ENCODE measurements around the gene PLEKHA5. TPM values are rescaled to one million over a fixed set of nuclear protein-coding genes. Genes with fewer than 3 reads are reported as not detected.
"Not testable (repeated sequence)": the region's sequence is repeated elsewhere in the genome, so short reads cannot be mapped to it uniquely, and the experiment has no call there.

The PLEKHA5 gene
- total RNA-seq, 1 donor from 2014 or later = 62.5 TPM

DNA sequence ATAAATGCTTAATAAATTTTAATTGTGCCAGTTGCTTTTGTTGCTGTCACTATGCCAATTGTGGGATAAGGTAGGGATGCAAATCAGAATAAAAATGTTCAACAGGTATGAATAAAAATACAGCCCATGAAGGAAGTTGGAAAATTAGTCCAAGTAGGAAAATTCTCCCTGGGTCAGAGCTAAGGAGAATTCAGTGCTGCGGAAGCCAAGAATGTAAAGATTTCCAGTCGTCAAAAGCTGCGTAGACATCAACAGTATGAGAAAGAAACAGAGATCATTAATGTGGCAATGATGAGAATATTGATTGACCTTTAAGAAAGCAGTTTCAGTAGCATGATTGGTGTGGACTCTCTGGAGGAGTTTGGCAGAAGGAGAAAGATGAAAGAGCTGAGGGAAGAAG is 87.9 kb downstream of the PLEKHA5 start:
- ATAC-seq (no peak), DNase-seq (no peak)
- intact Hi-C loops (cut with micrococcal nuclease) = no loop called here

DNA sequence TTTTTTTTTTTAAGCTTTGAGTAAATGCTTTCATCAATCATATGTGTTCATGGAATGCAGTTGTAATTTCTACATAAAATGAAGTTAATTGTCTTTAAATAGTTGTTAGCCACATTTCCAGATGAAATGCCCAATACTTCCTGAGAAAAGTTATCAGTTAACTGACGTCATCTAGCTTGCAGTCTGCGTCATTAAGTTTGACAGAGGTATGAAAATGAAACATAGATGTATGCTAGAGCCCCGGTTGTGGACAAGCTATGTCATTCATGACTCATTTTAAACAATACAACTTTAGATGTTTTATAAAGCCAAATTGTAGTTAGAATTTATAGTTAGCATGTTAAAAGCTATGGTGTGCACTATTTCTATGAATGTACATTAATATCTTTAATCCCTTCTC is 90.7 kb downstream of the PLEKHA5 start:
- intact Hi-C loops (cut with micrococcal nuclease) = loop anchor here (5.0 kb wide), 1 partner anchor 217 kb away; the partner anchor contains the start of gene AEBP2
- ATAC-seq (no peak), DNase-seq (no peak)

DNA sequence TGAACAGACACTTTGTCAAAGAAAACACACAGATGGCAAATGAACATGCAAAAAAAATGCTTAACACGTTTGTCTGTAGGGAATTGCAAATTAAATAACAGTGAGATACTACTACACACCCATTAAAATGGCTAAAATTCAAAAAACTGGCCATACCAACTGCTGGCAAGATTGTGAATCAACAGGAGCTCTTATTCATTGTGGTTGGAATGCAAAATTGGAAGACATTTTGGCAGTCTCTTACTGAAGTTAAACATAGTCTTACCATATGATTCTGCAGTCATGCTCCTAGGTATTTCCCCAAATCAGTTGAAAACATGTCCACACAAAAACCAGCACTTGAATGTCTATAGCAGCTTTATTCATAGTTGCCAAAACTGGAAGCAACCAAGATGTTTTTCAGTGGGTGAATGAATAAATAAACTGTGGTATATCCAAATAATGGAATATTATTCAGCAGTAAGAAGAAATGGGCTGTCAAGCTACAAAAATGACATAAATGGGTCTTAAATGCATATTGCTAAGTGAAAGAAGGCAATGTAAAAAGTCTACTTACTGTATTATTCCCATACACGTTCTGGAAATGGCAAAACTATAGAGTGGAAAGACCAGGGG is 91.4 kb downstream of the PLEKHA5 start:
- intact Hi-C loops (cut with micrococcal nuclease) = loop anchor here (5.0 kb wide), 1 partner anchor 216 kb away; the partner anchor contains the start of gene AEBP2
- DNase-seq (no peak), ATAC-seq (no peak)

DNA sequence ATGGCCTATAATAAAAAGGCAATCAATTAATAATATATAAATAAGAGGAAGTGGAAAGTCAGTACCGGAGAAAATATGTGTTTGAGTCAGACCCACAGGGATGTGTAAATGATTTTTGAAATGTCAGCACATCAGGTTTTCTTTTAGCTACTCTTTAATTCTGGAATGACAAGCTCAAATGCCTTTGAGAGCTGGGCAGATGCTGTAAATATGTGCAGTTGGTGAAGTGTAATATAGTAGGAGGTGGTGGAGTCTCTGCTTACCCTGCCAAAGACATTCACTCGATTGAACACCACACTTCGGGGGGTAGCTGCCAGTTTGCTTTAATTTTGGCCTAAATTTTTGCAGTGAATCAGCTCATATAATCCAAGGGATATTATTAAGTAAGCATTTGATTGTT is 93.0 kb downstream of the PLEKHA5 start:
- intact Hi-C loops (cut with micrococcal nuclease) = loop anchor here (5.0 kb wide), 1 partner anchor 215 kb away; the partner anchor contains the start of gene AEBP2
- ATAC-seq = peak; percentile 38
- DNase-seq = no peak

DNA sequence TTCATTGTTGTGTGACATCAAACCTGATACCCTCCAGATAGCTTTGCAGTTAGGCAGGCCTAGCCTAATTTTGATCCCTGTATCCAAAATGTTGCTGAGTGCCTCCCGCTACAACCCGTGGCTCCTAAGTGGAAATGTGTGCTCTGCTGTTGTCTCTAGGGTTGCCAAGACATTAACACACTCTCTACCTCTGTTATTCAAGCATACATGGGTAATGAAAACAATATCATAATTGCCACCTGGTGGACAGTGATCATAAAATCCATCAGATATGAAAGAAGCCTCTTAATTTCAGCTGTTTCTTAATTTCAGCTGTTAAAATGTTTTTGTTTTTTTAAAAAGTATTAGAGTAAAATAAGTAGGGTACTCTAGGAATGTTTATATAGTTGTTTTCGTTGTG is 93.5 kb downstream of the PLEKHA5 start:
- DNase-seq (no peak), ATAC-seq (peak; percentile 88)
- intact Hi-C loops (cut with micrococcal nuclease) = loop anchor here (5.0 kb wide), 1 partner anchor 214 kb away; the partner anchor contains the start of gene AEBP2

DNA sequence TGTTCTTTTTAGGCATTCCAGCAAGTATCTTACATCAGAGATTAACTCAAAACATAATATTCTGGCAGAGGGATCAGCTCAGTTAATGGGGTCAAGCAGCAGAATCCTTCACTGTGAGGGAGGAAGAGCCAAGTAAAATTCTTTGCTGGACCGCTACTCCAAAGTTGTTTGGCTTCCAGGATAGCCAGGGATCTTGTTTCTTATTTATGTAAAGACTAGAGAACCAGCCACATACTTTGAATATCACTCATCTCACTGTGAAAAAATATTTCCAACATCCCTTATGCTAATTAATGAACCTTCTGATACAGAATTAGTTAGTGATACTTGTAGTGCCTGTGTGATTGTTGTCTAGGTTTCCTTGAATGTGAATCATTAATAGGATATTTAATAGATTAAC is 94.2 kb downstream of the PLEKHA5 start:
- intact Hi-C loops (cut with micrococcal nuclease) = loop anchor here (5.0 kb wide), 1 partner anchor 214 kb away; the partner anchor contains the start of gene AEBP2
- ATAC-seq = peak; percentile 57
- no peak for DNase-seq

DNA sequence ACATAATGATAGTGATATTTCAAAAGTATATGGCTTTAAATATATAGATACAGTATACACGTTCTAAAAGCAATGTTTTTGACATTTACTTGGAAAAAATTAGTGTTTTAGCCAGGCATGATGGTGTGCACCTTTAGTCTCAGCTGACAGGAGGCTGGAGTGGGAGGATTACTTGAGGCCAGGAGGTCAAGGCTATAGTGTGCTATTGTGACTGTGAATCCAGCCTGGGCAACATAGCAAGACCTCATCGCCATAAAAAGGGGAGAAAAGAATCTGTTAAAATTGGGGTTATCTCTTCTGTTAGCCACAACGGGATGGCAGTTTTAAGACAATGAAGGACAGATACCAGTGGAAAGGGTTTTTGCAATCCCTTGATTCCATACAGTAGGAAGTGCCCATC is 95.2 kb downstream of the PLEKHA5 start:
- DNase-seq = no peak
- intact Hi-C loops (cut with micrococcal nuclease) = loop anchor here (5.0 kb wide), 1 partner anchor 213 kb away; the partner anchor contains the start of gene AEBP2

DNA sequence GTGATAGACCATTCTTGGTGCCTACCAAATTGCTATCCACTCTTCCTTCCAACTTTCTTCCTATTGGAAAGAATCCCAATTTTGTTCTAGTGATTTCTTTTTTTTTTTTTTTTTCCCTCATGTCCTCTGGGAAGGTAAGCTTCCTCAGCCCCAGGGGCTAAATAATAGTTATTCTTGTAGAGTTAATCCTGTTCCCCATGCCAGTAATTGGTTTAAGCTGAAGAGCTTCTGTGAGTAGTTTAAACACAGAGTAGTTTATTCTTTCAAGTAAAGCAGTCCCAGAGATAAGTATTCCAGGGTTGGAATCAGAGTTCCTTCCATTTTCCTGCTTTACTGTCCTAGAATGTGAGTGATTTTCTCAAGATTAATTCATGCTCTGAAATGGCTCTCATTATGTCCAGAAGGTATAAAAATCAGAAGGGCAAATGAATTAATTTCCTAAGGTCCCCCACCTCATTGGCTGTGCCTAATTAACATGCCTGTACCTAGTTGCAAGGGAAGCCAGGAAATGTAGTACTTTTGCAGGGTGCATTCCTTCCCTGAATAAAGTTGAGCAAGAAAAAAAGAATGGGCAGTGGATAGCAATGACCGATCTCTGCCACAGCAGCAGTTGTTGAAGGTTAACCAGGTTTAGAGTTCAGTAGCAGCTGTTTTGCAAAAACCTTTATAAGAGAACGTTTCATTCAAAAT is 97.8 kb downstream of the PLEKHA5 start:
- intact Hi-C loops (cut with micrococcal nuclease) = no loop called here
- DNase-seq (no peak), ATAC-seq (peak; percentile 40)

More for the DNA sequence above, 95.2 kb downstream of the PLEKHA5 start:
- no peak for ATAC-seq

DNA sequence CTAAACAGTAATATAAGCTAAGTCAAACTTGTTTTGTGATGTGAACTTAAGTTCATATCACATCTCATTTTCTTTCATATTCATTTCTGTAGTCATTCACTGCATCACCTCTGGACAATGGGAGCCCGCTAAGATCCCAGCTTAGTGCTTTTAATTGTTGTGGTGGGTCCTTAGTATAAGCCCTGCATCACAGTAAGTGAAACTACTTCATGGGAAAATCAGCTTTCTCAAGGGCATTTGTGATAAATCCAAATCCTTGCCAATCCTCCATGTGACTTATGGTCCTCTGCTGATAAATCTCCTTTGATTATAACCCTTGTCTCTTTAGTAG is 98.3 kb downstream of the PLEKHA5 start:
- intact Hi-C loops (cut with micrococcal nuclease) = no loop called here
- ATAC-seq = no peak

DNA sequence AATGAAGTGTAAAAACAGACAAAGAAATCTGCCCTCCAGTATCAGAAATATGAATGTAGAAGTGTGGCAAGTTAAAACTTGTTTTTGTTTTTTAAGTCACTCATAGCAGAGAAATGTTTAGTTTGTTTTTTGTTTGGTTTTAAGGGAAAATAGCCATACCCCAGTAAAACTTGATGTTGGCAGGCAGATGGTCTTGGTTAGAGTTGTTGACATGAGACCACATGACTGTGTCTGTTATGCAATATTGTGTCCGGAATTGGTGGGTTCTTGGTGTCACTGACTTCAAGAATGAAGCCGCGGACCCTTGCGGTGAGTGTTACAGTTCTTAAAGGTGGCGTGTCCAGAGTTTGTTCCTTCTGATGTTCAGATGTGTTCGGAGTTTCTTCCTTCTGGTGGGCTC is 99.5 kb downstream of the PLEKHA5 start:
- intact Hi-C loops (cut with micrococcal nuclease); ATAC-seq; DNase-seq: not testable (repeated sequence)

More for the DNA sequence above, 98.3 kb downstream of the PLEKHA5 start:
- DNase-seq = no peak

DNA sequence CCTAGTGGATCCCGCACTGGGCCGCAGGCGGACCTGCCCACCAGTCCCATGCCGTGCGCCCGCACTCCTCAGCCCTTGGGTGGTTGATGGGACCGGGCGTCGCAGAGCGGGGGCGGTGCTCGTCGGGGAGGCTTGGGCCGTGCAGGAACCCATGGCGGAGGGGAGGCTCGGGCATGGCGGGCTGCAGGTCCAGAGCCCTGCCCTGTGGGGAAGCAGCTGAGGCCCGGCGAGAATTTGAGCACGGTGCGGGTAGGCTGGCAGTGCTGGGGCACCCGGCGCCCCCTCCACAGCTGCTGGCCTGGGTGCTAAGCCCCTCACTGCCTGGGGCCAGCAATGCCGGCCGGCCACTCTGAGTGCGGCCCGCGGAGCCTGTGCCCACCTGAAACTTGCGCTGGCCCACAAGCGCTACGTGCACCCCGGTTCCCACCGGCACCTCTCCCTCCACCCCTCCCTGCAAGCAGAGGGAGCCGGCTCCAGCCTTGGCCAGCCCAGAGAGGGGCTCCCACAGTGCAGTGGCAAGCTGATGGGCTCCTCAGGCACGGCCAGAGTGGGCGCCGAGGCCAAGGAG is 100.8 kb downstream of the PLEKHA5 start:
- ATAC-seq (no peak), DNase-seq (no peak)
- intact Hi-C loops (cut with micrococcal nuclease) = no loop called here

DNA sequence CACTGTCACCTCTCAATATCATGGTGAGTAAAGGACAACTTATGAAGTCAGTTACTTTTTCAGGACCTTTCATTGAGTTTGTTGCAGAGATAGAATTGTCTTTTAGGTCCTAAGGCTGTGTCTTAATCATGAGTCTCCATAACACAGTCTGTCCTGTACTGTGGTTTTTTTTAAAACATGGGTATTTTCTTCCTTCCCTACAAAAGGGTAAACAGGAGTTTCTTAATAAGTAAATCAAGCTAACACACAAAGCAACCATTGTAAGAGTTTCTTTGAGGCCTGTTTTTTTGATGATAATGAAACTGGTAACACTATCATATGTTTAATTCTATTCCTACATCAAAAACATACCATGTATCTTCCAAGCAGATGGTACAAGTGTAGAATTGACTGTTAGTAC is 101.4 kb downstream of the PLEKHA5 start:
- ATAC-seq = no peak
- DNase-seq = no peak
- intact Hi-C loops (cut with micrococcal nuclease) = no loop called here

DNA sequence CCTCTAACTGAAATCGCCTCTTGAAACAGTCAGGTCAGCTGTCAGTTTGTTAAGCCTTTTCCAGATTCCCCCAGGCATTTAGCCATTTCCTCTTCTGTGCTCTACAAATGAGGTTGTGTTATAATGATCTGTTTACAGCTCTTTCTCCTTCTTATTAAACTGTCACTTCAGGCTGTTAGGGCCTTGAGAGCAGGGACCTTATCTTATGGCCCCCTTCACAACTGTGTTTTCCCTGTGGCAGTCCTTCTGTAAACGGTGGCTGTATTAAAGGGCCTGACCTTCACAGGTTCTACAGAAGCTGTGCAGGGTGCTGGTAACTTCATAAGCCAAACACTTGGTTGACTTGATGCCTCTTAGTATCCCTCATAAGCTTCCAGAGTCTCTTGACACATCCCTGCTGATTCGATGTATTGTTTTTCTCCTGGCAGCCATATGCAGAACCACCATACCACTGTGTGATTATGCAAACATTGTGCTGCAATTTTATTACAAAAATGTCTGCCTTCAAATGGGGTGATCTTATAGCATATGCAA is 104.7 kb downstream of the PLEKHA5 start:
- intact Hi-C loops (cut with micrococcal nuclease) = no loop called here

DNA sequence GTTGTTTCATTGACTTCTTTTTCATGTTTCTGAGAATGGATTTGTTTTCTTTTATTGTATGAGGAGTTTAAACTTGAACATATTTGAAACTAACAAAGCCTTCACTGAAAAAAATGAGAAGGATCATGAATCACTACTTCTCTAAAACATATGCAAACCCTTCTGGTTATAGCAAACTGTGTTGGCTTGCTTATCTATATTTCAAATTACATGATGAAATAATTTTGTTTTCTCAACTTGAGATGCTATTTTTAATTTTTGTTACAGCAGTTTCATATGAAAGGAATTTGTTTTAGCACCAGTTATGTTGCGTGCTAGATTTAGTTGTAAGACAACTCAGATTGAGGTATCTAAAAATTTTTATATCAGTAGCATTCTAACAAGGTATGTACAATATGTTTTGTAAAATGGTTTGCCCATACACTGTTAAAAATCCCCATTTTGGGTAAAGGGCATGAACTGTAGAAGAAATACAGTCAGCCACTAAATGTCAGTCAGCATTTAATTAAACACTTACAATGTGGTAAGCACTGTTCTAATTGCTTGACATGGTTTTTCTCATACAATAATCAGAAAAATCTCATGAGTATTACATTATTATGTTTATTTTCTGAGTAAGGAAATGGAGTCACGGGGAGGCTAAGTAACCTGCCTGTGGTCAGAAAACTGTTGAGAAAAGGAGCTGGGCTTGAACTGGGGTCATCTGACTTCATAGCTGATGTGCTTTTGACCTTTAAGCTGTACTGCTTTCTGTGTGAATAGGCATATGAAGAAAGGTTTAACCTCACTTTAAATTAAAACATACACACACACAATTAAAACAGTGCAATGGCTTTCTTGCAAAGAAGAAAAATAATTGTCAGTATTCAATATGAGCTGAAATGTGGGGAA is 105.7 kb downstream of the PLEKHA5 start:
- DNase-seq (no peak), ATAC-seq (peak; percentile 37)
- intact Hi-C loops (cut with micrococcal nuclease) = no loop called here

More for the DNA sequence above, 104.7 kb downstream of the PLEKHA5 start:
- DNase-seq = no peak
- peak; percentile 64 for ATAC-seq

DNA sequence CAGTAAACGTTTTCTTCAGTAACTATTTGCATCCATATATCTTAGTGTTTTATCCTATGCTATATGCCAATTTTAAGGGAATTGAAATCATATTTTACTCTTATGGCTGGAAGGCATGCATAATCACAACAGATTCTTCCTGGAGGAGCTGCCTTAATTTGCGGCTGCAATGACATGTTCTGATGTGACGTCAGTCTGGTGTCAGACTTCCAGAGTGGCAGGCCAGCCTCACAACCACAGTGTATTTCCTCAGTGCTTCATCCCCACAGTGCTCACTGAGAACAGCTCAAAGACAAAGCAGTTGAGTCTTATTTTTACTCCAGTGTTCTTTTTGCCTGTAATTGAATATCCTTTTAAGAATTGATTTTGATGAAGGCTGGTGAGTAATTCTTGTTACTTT is 107.1 kb downstream of the PLEKHA5 start:
- intact Hi-C loops (cut with micrococcal nuclease) = no loop called here
- ATAC-seq = peak; percentile 64
- DNase-seq = no peak

DNA sequence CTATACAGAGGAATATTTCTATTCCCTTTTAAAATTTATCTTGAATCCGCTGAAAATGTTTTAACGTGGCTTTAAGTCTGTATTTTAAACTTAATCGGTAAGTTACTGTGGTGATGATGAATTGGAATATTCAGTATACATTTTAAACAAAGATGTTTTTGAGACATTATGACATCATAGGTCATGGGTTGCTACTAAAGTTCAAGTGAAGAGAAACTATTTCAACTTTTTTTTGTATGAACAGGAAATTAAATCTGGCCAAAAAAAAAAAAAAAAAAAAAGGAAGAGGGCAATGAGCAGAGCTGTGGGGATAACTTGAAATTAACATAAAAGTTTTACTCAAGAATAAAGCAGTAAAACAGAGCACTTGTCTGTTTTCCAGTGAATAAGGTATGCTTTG is 109.0 kb downstream of the PLEKHA5 start:
- intact Hi-C loops (cut with micrococcal nuclease) = no loop called here
- no peak for DNase-seq
- no peak for ATAC-seq

DNA sequence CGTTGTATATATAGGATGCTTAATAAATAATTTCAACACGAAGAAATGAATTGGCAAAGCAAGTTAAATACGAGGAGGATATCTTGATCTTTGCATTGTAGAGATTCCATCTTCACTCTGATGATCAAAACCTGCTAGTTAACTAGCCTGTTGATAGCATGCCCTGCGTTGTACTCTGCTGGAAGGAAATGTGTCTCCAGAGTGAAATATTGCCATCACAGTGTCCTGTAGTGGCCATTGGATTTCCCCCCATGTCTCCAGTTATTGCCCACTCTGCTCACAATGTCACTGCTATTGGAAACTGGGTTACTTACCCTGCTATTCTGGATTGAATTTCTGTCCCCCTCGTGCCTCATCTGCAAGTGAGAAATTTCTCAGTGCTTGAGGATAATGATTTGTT is 109.6 kb downstream of the PLEKHA5 start:
- DNase-seq = no peak
- intact Hi-C loops (cut with micrococcal nuclease) = no loop called here
- peak; percentile 6 for ATAC-seq

DNA sequence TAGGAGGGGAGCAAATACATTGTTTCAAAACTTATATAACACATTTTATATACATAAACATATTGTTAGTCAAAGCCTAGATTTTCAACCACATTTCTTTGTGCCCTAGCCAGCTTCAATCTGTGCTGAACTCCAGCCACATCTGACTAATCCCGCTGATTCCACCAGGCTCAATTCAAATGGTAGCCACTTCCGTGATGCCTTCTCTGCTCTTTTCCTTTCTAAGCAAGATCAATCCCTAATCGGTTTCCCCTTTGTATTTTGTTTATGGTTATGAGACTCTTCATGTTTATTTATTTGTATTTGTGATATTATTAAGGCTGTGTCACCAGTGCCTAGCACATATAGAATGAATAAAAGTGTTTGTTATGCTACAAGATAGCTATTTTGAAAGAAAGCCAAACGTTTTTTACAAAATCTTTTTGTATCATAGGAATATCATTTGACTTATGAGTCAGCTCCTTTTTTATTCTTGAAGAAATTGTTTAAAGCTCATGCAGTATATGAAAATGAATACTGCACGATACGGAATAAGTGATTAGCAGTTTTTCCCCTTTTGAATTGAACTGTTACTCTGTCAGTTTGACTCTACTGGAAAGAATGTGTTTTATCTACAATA is 110.2 kb downstream of the PLEKHA5 start:
- ATAC-seq = no peak
- intact Hi-C loops (cut with micrococcal nuclease) = no loop called here
- no peak for DNase-seq

DNA sequence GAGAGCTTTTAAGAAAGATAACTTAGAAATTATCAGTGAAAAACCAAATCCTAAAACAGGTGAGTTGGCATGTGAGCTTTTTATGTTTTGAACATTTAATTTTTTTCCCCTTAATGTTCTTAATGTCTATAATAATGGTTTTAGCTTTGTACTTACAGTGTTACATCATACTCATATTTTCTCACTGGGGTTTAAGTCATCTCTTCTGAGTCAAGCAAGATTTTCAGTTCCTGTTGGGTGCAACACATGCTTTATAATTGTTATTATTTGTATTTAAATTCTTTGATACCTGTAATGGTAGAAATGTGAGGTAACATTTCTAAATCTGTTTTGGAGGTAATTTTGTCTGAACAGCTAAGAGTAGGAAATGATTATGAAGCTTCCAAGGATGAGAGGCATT is 113.0 kb downstream of the PLEKHA5 start:
- intact Hi-C loops (cut with micrococcal nuclease) = no loop called here
- no peak for ATAC-seq

More for the DNA sequence above, 113.0 kb downstream of the PLEKHA5 start:
- DNase-seq = no peak
